ENCODE data around the gene CD300LB.

- TF ChIP-seq MTA2 (IDR thresholded peaks at IDR 0.05; ENCODE audit: low read depth) = no peak
- TF ChIP-seq MYC (IDR thresholded peaks at IDR 0.05; ENCODE audit: insufficient read depth, insufficient read length, insufficient replicate concordance, low read length, severe bottlenecking) = no peak
- TF ChIP-seq, protein P1, sequence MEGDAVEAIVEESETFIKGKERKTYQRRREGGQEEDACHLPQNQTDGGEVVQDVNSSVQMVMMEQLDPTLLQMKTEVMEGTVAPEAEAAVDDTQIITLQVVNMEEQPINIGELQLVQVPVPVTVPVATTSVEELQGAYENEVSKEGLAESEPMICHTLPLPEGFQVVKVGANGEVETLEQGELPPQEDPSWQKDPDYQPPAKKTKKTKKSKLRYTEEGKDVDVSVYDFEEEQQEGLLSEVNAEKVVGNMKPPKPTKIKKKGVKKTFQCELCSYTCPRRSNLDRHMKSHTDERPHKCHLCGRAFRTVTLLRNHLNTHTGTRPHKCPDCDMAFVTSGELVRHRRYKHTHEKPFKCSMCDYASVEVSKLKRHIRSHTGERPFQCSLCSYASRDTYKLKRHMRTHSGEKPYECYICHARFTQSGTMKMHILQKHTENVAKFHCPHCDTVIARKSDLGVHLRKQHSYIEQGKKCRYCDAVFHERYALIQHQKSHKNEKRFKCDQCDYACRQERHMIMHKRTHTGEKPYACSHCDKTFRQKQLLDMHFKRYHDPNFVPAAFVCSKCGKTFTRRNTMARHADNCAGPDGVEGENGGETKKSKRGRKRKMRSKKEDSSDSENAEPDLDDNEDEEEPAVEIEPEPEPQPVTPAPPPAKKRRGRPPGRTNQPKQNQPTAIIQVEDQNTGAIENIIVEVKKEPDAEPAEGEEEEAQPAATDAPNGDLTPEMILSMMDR (IDR thresholded peaks at IDR 0.05 in 2 of 3, conservative IDR thresholded peaks at IDR 0.05 in 1 of 3; ENCODE audit: control insufficient read depth in 2 of 3, extremely low read depth in 1 of 3, insufficient read depth in 1 of 3, low read depth in 3 of 3, low read length in 3 of 3) = no peak
- TF ChIP-seq EZH2 (IDR thresholded peaks at IDR 0.05; ENCODE audit: borderline replicate concordance, control insufficient read depth, low read depth, low read length) = no peak
- TF ChIP-seq, protein P2, sequence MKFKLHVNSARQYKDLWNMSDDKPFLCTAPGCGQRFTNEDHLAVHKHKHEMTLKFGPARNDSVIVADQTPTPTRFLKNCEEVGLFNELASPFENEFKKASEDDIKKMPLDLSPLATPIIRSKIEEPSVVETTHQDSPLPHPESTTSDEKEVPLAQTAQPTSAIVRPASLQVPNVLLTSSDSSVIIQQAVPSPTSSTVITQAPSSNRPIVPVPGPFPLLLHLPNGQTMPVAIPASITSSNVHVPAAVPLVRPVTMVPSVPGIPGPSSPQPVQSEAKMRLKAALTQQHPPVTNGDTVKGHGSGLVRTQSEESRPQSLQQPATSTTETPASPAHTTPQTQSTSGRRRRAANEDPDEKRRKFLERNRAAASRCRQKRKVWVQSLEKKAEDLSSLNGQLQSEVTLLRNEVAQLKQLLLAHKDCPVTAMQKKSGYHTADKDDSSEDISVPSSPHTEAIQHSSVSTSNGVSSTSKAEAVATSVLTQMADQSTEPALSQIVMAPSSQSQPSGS (IDR thresholded peaks at IDR 0.05; ENCODE audit: low read length) = no peak
- TF ChIP-seq SP1 (IDR thresholded peaks at IDR 0.05; ENCODE audit: low read depth, low read length) = no peak
- TF ChIP-seq CBX5 (IDR thresholded peaks at IDR 0.05; ENCODE audit: low read depth) = no peak
- TF ChIP-seq FOXM1 (IDR thresholded peaks at IDR 0.05; ENCODE audit: low read depth, low read length) = no peak
- TF ChIP-seq EP300 (IDR thresholded peaks at IDR 0.05; ENCODE audit: borderline replicate concordance in 1 of 2, control insufficient read depth in 1 of 2, low read depth in 2 of 2, low read length in 2 of 2) = no peak
- no peak for TF ChIP-seq SRF (IDR thresholded peaks at IDR 0.05; ENCODE audit: low read depth in 2 of 2, low read length in 2 of 2)
These were observed 6.4 kb downstream of the CD300LB start for GRCh38 chr17:74524653-74525464.

Data from GM12878 (cell line).